Liver (tissue), 9 donors: ENCODE measurements around the gene ROBO2. TPM values are rescaled to one million over a fixed set of nuclear protein-coding genes. Genes with fewer than 3 reads are reported as not detected.

ENCODE experiments used
- DNase-seq: peaks from one replicate; pipeline ENCODE4 v3.0.0-alpha.2; 2017; ENCODE audit warnings: low spot score
- H3K27ac ChIP-seq, 2 donors: one replicate each; pipeline ENCODE4 v1.7.0; 2013; ENCODE audit warnings: inconsistent platforms in 2 of 2, low read length in 2 of 2, control low read depth in 1 of 2, low read depth in 1 of 2, mild to moderate bottlenecking in 1 of 2
- H3K27me3 ChIP-seq, 4 donors: one replicate each; pipeline versions ENCODE4 v1.6.1 to v1.7.0; 2013; ENCODE audit warnings: low read length in 3 of 4, inconsistent platforms in 1 of 4, mild to moderate bottlenecking in 1 of 4, moderate library complexity in 1 of 4; ENCODE audit not compliant: control insufficient read depth in 4 of 4, insufficient read depth in 4 of 4
- H3K36me3 ChIP-seq, 4 donors: one replicate each; pipeline versions ENCODE4 v1.6.1 to v1.7.0; 2013; ENCODE audit warnings: low read length in 3 of 4, mild to moderate bottlenecking in 3 of 4, low read depth in 1 of 4, moderate library complexity in 1 of 4; ENCODE audit not compliant: control insufficient read depth in 4 of 4, insufficient read depth in 3 of 4
- H3K4me1 ChIP-seq, 4 donors: one replicate each; pipeline versions ENCODE4 v1.6.1 to v1.7.0; 2013; ENCODE audit warnings: low read length in 3 of 4, mild to moderate bottlenecking in 3 of 4, moderate library complexity in 1 of 4; ENCODE audit not compliant: control insufficient read depth in 4 of 4, insufficient read depth in 4 of 4
- H3K4me3 ChIP-seq, 3 donors: one replicate each; pipeline versions ENCODE4 v1.6.1 to v1.7.0; 2013; ENCODE audit warnings: low read length in 3 of 3, control low read depth in 1 of 3, low read depth in 1 of 3, mild to moderate bottlenecking in 1 of 3
- H3K9ac ChIP-seq, 2 donors: one replicate each; pipeline ENCODE4 v1.7.0; 2013; ENCODE audit warnings: low read length in 2 of 2, mild to moderate bottlenecking in 2 of 2, moderate library complexity in 2 of 2, control low read depth in 1 of 2, low read depth in 1 of 2
- H3K9me3 ChIP-seq, 4 donors: one replicate each; pipeline versions ENCODE4 v1.6.1 to v1.7.0; 2013; ENCODE audit warnings: low read length in 3 of 4; ENCODE audit not compliant: control insufficient read depth in 4 of 4
- ATF3 ChIP-seq: IDR thresholded peaks from 2 replicates; pipeline ENCODE4 v1.6.1; 2016; ENCODE audit warnings: antibody characterized with exemption
- EGR1 ChIP-seq, 2 donors: IDR thresholded peaks; 2 replicates each; pipeline ENCODE4 v1.6.1; 2016 to 2018; ENCODE audit warnings: antibody characterized with exemption in 2 of 2, low read depth in 2 of 2
- FOXA2 ChIP-seq: IDR thresholded peaks from 2 replicates; pipeline ENCODE4 v1.6.1; 2016; ENCODE audit warnings: antibody characterized with exemption
- GABPA ChIP-seq, 2 donors: IDR thresholded peaks in 1 of 2; conservative IDR thresholded peaks in 1 of 2; 2 replicates each; pipeline ENCODE4 v1.6.1; 2016; ENCODE audit warnings: antibody characterized with exemption in 2 of 2, mild to moderate bottlenecking in 1 of 2, moderate library complexity in 1 of 2
- HNF4A ChIP-seq, 2 donors: conservative IDR thresholded peaks; 2 replicates each; pipeline ENCODE4 v1.6.1; 2016; ENCODE audit warnings: antibody characterized with exemption in 2 of 2, mild to moderate bottlenecking in 2 of 2
- HNF4G ChIP-seq: IDR thresholded peaks from 2 replicates; pipeline ENCODE4 v1.6.1; 2016; ENCODE audit warnings: antibody characterized with exemption
- JUND ChIP-seq, 2 donors: IDR thresholded peaks; 2 replicates each; pipeline ENCODE4 v1.6.1; 2016; ENCODE audit warnings: antibody characterized with exemption in 2 of 2
- NR2F2 ChIP-seq: IDR thresholded peaks from 2 replicates; pipeline ENCODE4 v1.6.1; 2016; ENCODE audit warnings: antibody characterized with exemption
- RAD21 ChIP-seq, 2 donors: IDR thresholded peaks; 2 replicates each; pipeline ENCODE4 v1.6.1; 2016; ENCODE audit warnings: antibody characterized with exemption in 2 of 2, mild to moderate bottlenecking in 2 of 2
- REST ChIP-seq: IDR thresholded peaks from 2 replicates; pipeline ENCODE4 v1.6.1; 2016; ENCODE audit warnings: antibody characterized with exemption, mild to moderate bottlenecking
- RXRA ChIP-seq, 2 donors: IDR thresholded peaks; 2 replicates each; pipeline ENCODE4 v1.6.1; 2017 to 2018; ENCODE audit warnings: antibody characterized with exemption in 2 of 2, mild to moderate bottlenecking in 1 of 2
- SP1 ChIP-seq: IDR thresholded peaks from 2 replicates; pipeline ENCODE4 v1.6.1; 2018; ENCODE audit warnings: antibody characterized with exemption, mild to moderate bottlenecking
- TAF1 ChIP-seq: conservative IDR thresholded peaks from 2 replicates; pipeline ENCODE4 v1.6.1; 2016; ENCODE audit warnings: antibody characterized with exemption, mild to moderate bottlenecking
- YY1 ChIP-seq: IDR thresholded peaks from 2 replicates; pipeline ENCODE4 v1.6.1; 2016; ENCODE audit warnings: antibody characterized with exemption, mild to moderate bottlenecking
- ZBTB33 ChIP-seq: IDR thresholded peaks from 2 replicates; pipeline ENCODE4 v1.6.1; 2016; ENCODE audit warnings: antibody characterized with exemption
- WGBS: extraction: QIAGEN DNeasy Blood & Tissue Kit; methylation state at CpG from one replicate; pipeline ENCODE4 v1.1.7; 2013; 5-methylcytosine and 5-hydroxymethylcytosine counted together
- polyA plus RNA-seq, 2 donors: library from polyadenylated mRNA; stranded (reverse) in 1 of 2; unstranded in 1 of 2; fragments of 200-250 nt in 1 of 2; fragments of >200 nt in 1 of 2; fragmentation: Nextera tagmentation in 1 of 2; extraction: Ambion mirVana in 1 of 2; gene quantifications; one replicate each; pipeline versions ENCODE4 v1.2.1 to v1.2.3, GENCODE V29; 2013 to 2015
- total RNA-seq, 2 donors: library from RNA; depleted of rRNA; stranded (reverse); fragments of >200 nt; gene quantifications; one replicate each; pipeline ENCODE4 v1.2.3, GENCODE V29; 2014
- donor health status: healthy.
- donor health status: healthy.
- donor health status: healthy.
- donor health status: healthy.
- donor health status: healthy.

The ROBO2 gene
- total and polyA plus RNA-seq, 4 donors, result 0.22 to 19.4 (median 1.1) TPM

- no peak for DNase-seq
- peaks cover 0 to 1% (median 0%) of the 10 kb centered on the region in 4 donors for H3K36me3 ChIP-seq
- no peak overlapping the region for H3K27ac ChIP-seq
- 79% methylated on average over 5 of the region's 5 CpGs for WGBS
- H3K27me3 ChIP-seq, result no peaks in the 10 kb centered on the region
- no peak overlapping the region for H3K4me3 ChIP-seq
- H3K9ac ChIP-seq, result no peak overlapping the region
- H3K4me1 ChIP-seq, result no peaks in the 10 kb centered on the region
- no peaks in the 10 kb centered on the region for H3K9me3 ChIP-seq
- TF ChIP-seq RAD21 (IDR thresholded peaks at IDR 0.05) (no peak), TAF1 (no peak), ATF3 (no peak), GABPA (IDR thresholded peaks at IDR 0.05 in 1 of 2, conservative IDR thresholded peaks at IDR 0.05 in 1 of 2) (no peak), EGR1 (IDR thresholded peaks at IDR 0.05; ENCODE audit: low read depth in 2 of 2) (no peak), REST (no peak), NR2F2 (no peak), HNF4A (conservative IDR thresholded peaks at IDR 0.05) (no peak), SP1 (no peak), FOXA2 (no peak), ZBTB33 (no peak), YY1 (no peak), JUND (IDR thresholded peaks at IDR 0.05) (no peak)
Observed at GRCh38 chr3:77137559-77137958, 97.7 kb downstream of the ROBO2 start.

GRCh38 chr3:77139624-77140023 lies 99.7 kb downstream of the ROBO2 start:
- Histone ChIP-seq H3K4me3 (no peak overlapping the region), H3K9ac (no peak overlapping the region), H3K4me1 (no peaks in the 10 kb centered on the region), H3K36me3 (peaks cover 0 to 1% (median 0%) of the 10 kb centered on the region in 4 donors), H3K27ac (no peak overlapping the region), H3K27me3 (no peaks in the 10 kb centered on the region), H3K9me3 (no peaks in the 10 kb centered on the region)
- 71% methylated on average over 3 of the region's 3 CpGs for WGBS
- TF ChIP-seq FOXA2 (no peak), HNF4A (conservative IDR thresholded peaks at IDR 0.05) (no peak), YY1 (no peak), GABPA (IDR thresholded peaks at IDR 0.05 in 1 of 2, conservative IDR thresholded peaks at IDR 0.05 in 1 of 2) (no peak), HNF4G (no peak), TAF1 (no peak), RAD21 (IDR thresholded peaks at IDR 0.05) (no peak), ATF3 (no peak), RXRA (IDR thresholded peaks at IDR 0.05) (no peak), SP1 (no peak), REST (no peak)
- no peak for DNase-seq
